RKO (cell line): ENCODE data around the gene RARRES2.
A peak's percentile ranks its signal among the peaks of the same experiment; 100 is the strongest.

Experiments
- DNase-seq: peaks from one replicate; pipeline ENCODE4 v3.0.0-alpha.2; 2016; ENCODE audit warnings: low spot score

Gene RARRES2

DNA sequence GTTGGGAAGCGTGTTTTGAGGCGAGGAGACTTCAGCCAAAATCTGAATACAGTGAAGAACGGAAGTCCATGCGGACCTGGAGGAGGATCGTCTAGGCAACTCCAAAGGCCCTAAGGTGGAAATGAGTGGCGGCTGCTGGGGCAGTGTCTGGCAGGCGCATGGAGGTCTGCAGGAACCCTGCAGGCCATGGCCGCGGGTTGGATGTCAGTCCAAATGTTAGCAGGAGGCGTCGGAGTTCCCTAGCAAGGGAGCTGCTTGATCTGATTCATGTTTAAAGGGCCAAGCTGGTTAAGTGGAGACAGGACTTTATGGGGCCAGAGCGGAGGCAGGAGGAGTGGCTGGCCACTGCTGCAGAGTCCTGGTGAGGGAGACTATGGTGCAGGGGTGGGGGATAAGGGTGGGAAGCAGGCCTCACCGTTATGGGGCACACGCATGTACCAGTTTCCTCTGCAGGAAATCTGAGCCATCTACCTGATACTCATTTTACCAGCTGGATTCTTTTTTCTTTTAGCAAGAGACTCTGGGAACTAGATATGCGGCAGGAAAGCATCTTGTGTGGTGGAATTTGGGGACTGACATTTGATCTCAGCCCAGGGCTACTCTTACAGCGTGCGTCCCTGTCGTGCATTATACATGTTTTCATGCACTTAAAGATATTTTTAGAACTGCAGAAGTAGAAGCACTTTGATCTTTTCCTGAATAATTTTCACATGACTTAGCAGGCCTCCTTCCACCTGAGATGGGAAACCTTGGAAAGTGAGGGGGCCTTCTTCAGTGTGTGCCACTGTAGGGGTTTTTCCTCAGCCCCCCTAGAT is 20.6 kb upstream of the RARRES2 start:
- DNase-seq, result no peak

DNA sequence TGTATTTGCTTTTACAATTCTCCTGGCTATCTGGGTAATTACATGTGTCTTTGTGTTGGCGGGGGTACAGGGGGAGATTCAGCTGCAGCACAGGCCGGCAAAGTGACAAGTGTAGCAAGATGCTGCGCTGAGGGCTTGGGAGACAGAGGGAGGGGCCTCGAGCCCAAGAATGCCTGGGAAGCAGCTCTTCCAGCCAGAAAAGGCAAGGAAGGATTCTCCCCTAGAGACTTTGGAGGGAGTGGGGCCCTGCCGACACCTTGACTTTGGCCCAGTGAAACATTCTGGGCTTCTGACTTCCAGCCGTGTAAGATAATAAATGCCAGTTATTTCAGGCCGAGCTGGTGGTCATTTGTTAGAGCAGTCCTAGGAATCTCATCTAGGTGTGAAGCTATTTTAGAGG is 20.0 kb upstream of the RARRES2 start:
- DNase-seq, result no peak

DNA sequence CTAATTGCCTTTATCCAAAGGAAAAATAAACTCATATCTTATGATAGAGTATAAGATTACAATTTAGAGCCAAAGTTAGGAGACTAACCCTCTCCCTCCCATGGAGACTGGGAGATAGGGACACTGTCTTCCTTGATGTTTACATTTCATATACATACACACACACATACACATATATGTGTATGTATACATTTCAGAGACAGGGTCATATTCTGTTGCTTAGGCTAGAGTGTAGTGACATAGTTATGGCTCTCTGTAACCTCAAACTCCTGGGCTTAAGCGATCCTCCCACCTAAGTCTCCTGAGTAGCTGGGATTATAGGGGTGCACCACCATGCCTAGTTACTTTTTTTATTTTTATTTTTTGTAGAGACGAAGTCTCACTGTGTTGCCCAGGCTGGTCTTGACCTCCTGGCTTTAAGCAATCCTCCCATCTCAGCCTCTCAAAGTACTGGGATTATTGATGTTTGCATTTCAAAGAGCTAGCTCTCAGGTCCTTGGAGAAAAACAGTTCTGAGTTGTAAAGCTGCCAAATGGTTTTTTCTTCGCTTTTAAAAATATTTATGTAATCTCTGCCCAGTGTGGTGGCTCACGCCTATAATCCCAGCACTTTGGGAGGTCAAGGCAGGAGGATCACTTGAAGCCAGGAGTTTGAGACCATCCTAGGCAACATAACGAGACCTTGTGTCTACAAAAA is 19.1 kb upstream of the RARRES2 start:
- no peak for DNase-seq

DNA sequence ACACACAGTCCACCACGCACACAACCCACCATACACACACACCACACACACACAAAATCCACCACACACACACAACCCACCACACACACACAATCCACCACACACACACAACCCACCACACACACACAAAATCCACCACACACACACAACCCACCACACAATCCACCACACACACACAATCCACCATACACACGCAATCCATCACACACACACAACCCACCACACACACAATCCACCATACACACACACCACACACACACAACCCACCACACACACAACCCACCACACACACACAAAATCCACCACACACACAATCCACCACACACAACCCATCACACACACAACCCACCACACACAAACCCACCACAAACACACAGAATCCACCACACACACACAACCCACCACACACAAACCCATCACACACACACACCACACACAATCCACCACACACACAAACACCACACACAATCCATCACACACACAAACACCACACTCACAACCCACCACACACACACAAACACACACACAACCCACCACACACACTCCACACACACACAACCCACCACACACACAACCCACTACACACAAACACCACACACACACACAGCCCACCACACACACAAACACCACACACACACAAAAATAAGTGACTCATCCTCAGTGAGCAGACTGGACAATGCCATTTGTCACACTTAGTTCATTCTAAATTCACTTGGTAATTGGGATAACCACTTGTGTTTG is 18.4 kb upstream of the RARRES2 start:
- no peak for DNase-seq

DNA sequence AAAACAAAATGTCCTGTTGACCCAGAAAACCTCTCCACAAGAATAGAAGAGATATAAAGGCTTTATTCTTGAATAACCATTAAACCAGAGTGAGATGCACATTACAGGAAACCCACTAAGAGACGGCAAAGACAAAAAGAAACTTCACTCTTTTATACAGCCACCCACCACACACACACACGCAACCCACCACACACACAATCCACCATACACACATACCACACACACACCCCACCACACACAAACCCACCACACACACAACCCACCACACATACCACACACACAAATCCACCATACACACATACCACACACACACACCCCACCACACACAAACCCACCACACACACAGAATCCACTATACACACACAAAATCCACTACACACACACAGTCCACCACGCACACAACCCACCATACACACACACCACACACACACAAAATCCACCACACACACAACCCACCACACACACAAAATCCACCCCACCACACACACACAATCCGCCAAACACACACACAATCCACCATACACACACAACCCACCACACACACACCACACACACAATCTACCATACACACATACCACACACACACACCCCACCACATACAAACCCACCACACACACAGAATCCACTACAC is 17.7 kb upstream of the RARRES2 start:
- no peak for DNase-seq

DNA sequence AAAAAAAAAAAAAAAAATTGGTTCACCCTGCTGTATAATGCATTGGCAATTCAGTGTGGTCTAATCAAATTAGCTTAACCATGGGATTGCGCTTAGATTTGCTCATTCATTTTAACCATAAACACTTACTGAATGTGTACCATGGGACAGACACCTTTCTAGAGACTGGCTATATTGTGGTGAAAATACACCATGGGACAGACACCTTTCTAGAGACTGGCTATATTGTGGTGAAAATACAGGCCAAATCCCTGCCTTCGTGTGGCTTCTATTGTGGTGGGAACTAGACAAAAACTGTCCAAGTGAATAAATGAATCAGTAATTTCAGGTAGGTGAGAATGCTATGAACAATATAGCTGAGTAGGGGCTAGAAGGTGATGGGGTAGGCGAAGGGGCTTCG is 17.0 kb upstream of the RARRES2 start:
- no peak for DNase-seq

DNA sequence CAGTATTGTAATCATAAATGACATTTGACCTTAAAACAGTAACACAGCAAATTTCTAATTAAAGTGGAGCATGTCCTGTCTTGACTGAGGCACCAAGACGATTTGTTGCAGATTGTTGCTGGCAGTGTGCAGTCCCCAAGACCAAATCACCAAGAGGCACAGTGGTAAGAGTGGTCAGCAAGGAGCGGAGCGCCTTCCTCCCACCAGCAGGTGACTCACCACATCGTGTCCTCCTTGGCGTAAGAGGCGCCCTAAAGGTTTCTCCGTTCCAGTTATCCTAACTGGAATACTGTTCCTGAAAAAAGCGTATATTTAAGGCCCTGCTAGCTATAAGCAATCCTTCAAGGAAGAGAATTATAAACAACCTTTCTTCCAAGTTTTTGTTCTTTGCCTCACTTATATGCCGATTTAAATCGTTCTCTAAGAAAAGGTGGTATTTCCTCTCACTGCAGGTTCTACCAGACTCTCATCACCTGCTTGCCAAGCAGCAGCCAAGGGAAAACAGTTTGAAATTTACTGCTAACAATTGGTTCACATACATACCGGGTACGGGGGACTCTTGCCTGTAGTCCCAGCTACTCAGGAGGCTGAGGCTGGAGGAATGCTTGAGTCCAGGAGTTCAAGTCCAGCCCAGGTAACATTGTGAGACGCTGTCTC is 16.5 kb upstream of the RARRES2 start:
- DNase-seq, result peak; percentile 83

DNA sequence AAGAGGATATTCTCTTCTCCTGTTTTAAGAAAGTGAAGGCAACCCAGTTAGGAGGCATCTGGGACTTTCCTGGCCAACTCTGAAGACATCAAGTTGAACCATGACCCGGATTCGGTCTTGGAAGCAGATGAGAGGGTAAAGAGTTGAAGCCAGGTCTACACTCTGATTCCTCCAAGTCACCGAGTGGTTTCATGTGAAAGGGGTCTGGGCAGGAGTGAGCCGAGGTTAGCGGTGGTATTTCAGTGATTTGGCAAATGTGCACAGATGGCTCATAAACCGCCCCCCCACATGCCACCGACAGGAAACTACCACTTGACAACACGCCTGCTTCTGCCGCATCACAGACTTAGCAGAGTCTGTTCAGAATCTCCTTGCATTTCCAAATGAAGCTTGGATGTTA is 15.8 kb upstream of the RARRES2 start:
- DNase-seq, result no peak

DNA sequence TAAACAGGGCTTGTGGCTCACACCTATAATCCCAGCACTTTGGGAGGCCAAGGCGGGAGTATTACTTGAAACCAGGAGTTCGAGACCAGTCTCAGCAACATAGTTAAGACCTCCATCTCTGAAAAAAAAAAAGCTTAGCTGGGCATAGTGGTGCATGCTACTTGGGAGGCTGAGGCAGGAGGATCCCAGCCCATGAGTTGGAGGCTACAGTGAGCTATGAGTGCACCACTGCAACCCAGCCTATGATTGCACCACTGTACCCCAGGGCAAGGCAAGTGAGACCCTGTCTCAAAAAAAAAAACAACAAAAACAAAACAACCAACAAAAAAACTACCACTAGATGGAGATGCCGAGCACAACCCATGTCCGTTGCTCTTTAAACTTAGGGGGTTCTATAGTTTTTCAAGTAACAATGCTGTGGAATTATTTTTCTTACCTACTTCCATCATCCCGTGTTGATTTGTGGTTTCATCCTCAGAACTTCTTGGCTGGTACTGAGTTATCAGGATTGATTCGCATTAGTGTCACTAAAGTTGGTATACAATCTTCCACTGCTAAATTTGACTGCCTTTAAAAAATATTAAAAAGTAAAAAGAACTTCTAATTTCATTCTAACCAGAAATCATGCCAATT is 15.0 kb upstream of the RARRES2 start:
- peak; percentile 68 for DNase-seq

DNA sequence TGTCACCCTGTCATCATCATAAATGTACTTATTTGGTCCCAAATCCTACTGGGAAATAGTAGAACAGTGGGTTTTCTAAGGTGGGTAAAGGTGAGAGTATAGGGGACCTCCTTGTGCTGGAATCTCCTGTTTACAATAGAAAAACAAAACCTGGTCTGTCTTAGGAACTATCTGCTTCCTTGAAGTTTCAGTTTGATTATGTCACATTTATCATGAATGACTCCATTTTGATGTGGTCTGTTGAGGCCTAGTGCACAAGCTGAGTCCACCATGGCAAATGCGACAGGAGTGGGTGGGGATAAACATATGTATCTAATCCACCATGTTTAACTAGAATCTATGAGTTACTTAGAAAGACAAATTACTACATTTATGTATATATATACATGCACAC is 14.2 kb upstream of the RARRES2 start:
- DNase-seq, result no peak

DNA sequence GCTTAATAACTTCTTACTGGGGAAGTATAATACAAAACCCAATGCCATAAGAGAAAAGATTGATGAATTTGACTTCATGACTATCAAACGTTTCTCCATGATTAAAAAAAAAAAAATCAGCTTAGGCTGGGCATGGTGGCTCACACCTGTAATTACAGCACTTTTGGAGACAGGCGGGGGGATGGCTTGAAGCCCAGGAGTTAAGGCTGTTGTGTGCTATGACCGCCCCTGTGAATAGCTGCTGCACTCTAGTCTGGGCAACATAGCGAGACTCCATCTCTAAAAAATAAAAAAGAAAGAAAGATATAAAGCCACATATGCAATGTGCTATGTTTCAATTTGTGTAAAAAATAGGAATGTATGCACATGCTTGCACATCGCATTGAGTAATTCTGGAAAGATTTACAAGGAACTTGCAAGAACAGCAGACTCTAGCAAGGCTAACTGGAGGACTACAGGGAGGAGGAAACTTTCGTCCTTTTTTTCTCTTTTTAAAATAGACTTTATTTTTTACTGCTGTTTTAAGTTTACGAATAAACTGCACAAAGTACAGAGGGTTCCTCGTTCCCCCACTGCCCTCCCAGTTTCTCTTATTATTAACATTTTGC is 10.3 kb upstream of the RARRES2 start:
- DNase-seq, result no peak

DNA sequence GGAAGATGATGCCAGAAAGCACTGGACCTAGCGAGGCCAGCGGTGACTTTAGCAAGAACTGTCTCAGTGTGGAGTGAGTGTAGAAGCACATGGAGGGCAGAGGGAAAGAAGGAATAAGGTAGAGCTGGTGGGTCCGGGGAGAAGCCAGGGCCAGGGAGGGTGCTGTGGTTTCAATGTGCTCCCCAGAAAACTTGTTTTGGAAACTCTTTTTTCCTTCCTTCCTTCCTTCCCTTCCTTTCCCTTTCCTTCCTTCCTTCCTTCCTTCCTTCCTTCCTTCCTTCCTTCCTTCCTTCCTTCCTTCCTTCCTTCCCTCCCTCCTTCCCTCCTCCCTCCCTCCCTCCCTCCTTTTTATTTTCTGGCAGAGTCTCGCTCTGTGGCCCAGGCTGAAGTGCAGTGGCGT is 5.5 kb upstream of the RARRES2 start:
- DNase-seq, result no peak

DNA sequence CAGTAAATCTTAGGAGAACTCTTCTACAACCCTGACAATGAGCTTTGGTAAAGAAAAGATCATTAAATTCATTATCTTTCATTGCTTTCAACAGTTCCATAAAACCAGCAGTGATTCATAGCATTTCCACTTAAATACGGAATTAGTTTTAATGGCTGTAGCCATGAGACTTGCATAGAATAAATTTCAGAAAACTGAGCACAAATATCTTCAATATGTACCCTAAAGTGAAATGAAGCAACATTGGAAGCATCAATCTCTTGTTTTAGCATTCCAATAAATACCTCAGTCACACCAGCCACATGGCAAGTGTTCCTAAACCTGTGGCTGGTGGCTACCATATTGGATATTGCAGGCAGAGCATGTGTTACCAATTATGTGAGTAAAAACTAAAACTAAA is 3.6 kb upstream of the RARRES2 start:
- DNase-seq, result no peak

DNA sequence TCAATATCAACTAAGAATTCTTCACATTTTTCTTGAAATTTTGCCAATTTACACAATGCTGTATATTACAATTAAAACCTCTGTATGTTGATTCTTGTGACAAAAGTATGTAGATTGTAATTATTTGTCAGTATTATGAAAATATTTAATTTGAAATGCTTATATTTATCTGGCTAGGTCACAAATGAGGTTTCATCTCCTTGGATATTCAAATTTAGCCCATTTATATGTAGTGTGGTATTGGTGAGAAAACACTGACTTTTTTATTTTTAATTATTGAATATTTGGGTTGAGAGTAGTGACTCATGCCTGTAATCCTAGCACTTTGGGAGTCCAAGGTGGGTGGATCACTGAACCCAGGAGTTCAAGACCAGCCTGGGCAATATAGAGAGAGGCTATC is 2.9 kb upstream of the RARRES2 start:
- DNase-seq, result no peak

DNA sequence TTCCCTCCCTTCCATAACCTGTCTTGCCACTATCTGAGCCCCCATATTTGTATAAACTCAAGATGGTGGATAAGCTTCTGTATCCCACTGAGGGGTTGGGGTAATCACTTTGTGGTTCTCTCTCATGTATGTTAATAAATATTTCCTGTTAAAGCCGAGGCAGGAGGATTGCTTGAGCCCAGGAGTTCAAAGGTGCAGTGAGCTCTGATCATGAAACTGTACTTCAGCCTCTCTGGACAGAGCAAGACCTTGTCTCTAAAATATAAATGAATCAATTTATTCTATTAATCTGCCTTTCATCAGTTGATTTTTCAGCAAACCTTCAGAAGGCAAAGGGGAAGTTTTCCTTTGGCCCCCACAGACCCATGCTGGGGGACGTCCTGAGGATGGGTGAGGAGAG is 1.8 kb upstream of the RARRES2 start:
- no peak for DNase-seq

DNA sequence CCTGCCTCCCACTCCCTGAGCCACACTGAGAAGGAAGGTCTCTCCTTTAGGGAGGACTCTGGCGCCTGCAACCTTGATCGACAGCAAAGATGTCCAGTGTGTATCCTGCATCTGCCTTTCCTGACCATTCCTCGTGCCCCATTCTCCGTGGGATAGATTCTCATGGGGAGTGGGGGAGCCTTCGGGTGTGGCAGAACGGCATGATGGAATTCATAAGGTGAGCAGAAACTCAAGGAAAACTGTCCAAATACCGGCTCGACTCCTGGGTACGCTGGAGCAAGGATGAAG is 636 bp upstream of the RARRES2 start:
- no peak for DNase-seq

DNA sequence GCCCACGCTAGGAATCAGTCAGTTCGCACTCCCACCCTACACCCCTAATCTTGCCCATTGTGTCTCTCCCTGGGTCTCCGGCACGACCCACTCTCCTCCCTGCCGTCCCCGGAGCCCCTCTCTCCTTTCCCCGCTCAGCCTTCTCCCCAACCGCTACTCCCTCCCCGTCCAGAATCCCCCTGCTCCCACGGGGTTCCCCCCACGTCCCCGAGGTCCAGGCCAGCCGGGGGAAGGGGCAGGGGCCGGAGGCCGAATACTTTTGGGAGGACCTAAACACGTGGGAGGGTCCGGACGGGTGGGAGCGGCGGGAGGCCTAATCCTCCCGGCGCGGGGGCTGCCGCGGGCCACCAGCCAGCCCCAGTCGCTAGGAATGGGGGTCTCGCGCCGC is 560 bp downstream of the RARRES2 start:
- DNase-seq, result no peak

DNA sequence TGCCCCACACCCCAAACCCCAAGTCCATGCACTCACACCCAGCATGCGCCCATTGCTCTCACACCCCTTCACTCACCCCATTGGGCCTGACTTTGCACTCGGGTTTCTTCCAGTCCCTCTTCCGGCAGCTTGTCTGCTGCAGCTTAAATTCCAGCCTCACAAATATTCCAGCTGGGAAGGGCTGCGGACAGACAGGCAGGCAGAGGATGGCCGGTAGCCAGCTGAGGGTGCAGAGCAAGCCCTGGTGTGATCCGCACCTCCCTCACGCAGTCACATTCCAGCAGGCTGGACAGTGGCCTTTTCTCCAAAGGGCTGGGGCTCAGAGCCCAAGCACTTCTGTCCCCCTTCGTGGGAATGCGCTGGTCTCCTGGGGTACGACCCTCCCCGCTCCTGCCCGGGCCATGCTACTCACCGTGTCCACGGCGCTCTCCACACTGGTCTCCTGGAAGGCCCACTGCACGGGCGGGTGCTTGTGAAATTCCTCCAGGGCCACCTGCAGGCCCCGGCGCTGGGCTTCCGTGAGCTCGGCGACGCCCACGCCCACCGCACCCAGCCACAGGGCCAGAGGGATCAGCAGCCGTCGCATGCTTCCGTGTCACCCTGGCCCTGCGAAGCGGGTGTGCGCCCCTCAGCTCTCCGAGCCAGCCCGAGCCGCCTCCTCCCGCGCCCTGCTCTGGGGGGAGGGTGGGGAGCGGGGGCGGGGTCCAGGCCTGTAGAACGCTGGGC is 1.2 kb downstream of the RARRES2 start:
- DNase-seq, result no peak

DNA sequence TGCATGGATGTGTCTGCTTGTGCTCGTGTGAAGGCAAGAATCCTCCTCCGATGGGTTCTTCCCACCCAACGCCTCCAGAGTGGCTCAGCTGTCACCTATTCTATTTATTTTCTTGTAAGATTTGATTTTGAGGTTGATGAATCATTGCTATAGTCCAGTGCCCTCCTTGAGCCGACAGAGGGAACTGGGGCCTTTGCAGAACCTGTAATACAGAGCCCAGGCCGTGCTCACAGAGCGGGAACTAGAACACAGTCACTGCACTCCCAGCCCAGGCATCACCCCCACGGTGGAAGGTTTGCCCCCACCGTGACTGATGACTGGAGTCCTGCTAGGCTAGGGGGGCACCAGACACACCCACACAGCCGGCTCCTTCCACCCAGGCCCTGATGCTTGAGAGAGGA is 2.0 kb downstream of the RARRES2 start:
- no peak for DNase-seq

DNA sequence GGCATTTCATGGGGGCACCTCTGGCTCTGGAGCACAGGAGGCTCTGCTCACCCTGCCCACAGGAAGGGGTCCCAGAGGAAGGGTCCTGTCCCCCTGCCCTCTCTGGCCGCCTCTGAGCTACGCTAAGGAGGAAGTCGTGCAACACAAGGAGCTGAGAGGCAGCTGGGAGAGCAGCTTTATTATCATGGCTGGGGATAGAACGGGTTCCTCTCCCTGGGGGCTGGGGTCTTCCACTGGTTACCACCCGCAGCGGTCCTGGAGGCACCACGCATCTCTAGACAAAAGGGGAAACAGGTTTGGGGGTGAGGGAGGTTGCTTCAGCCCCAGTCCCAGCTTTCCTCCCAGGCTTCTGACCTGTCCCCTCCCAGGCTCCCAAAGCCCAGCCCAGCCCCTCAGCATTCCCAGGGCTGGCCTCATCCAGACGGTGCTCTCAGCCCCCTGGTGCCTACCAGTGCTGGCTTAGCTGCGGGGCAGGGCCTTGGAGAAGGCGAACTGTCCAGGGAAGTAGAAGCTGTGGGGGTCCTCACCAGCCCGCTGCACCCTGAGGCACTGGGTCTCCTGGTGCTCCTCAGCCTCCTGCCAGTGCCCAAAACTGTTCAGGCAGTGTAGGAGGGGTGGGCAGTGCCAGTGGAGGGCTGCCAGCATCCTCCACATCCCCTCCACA is 3.1 kb downstream of the RARRES2 start:
- DNase-seq, result no peak
